Spleen (tissue), 7 donors: ENCODE data around the gene C10orf90.

Experiments
- CTCF ChIP-seq, 11 experiments: fragments of 200-600 bp in 7 of 11; fragments of 450-650 bp in 4 of 11; sonication (generic) in 4 of 11; IDR thresholded peaks in 8 of 11; conservative IDR thresholded peaks in 3 of 11; 1 replicate in 7 of 11; 2 replicates in 4 of 11; pipeline versions ENCODE4 v1.4.0 to v1.8.0; 2016 to 2021; ENCODE audit warnings: antibody characterized with exemption in 11 of 11, inconsistent platforms in 4 of 11, mild to moderate bottlenecking in 1 of 11
- POLR2A ChIP-seq, 3 donors: fragments of 450-650 bp; IDR thresholded peaks; one replicate each; pipeline ENCODE4 v1.5.1; 2017; ENCODE audit warnings: antibody characterized with exemption in 3 of 3, mild to moderate bottlenecking in 1 of 3
- POLR2AphosphoS5 ChIP-seq, 3 donors: sonication (generic); formaldehyde crosslinking; IDR thresholded peaks; one replicate each; pipeline ENCODE4 v1.5.1; 2017; ENCODE audit warnings: antibody characterized with exemption in 3 of 3
- donor health status: DM: no; HTN: no; CAD: no; lungs with moderate emphysema.
- donor health status: DM: no; HTN: no; CAD: no.
- donor health status: DM: no; HTN: no; CAD: no.

- TF ChIP-seq CTCF (IDR thresholded peaks at IDR 0.05 in 8 of 11, conservative IDR thresholded peaks at IDR 0.05 in 3 of 11) (no peak), POLR2A (IDR thresholded peaks at IDR 0.05) (no peak), POLR2AphosphoS5 (IDR thresholded peaks at IDR 0.05) (no peak)
These were observed 31.4 kb downstream of the C10orf90 start for GRCh38 chr10:126639084-126639483.
